Vagina (tissue), 2 donors: ENCODE results near the gene MMEL1. TPM values are rescaled to one million over a fixed set of nuclear protein-coding genes. Genes with fewer than 3 reads are reported as not detected.

ENCODE experiments used
- DNase-seq, 2 donors: peaks; one replicate each; pipeline ENCODE4 v3.0.0-alpha.2; 2017; ENCODE audit errors: extremely low spot score in 2 of 2
- H3K27ac ChIP-seq: fragments of 200-600 bp; sonication (generic); one replicate; pipeline ENCODE4 v1.5.1; 2019
- H3K27me3 ChIP-seq: fragments of 200-600 bp; sonication (generic); one replicate; pipeline ENCODE4 v1.5.1; 2019
- H3K36me3 ChIP-seq, 2 donors: fragments of 200-600 bp; sonication (generic); one replicate each; pipeline ENCODE4 v1.5.1; 2017 to 2019
- H3K4me1 ChIP-seq: fragments of 200-600 bp; sonication (generic); one replicate; pipeline ENCODE4 v1.5.1; 2019
- H3K4me3 ChIP-seq, 2 donors: fragments of 200-600 bp; sonication (generic); 1 replicate in 1 of 2; 2 replicates in 1 of 2; pipeline ENCODE4 v1.5.1; 2016 to 2019
- H3K9me3 ChIP-seq: fragments of 200-600 bp; sonication (generic); one replicate; pipeline ENCODE4 v1.5.1; 2019
- CTCF ChIP-seq, 3 experiments: fragments of 450-650 bp in 2 of 3; fragments of 200-600 bp in 1 of 3; sonication (generic) in 1 of 3; IDR thresholded peaks; one replicate each; pipeline ENCODE4 v1.5.1; 2017 to 2019; ENCODE audit warnings: antibody characterized with exemption in 3 of 3, mild to moderate bottlenecking in 2 of 3, moderate library complexity in 2 of 3
- POLR2A ChIP-seq, 2 donors: fragments of 450-650 bp; IDR thresholded peaks; one replicate each; pipeline ENCODE4 v1.6.1; 2017; ENCODE audit warnings: antibody characterized with exemption in 2 of 2, mild to moderate bottlenecking in 2 of 2, moderate library complexity in 2 of 2
- POLR2AphosphoS5 ChIP-seq, 2 donors: sonication (generic); formaldehyde crosslinking; IDR thresholded peaks; one replicate each; pipeline ENCODE4 v1.9.0; 2017; ENCODE audit warnings: antibody characterized with exemption in 2 of 2, mild to moderate bottlenecking in 2 of 2, low read depth in 1 of 2; ENCODE audit not compliant: insufficient read depth in 1 of 2
- intact Hi-C: fragments of 100-400 bp; cut with DNase I; formaldehyde crosslinking; loops from one replicate; pipeline ENCODE4 v1.15.1; 2023
- total RNA-seq: library from RNA; depleted of rRNA; stranded (reverse); fragments of >200 nt; gene quantifications from one replicate; pipeline ENCODE4 v1.2.3, GENCODE V29; 2016

Gene MMEL1
- total RNA-seq, 1 donor from 2014 or later, result 4.4 TPM

- H3K36me3 ChIP-seq, result no peaks in the 10 kb centered on the region
- no peaks in the 10 kb centered on the region for H3K27me3 ChIP-seq
- H3K9me3 ChIP-seq, result no peaks in the 10 kb centered on the region
- no peak overlapping the region for H3K4me3 ChIP-seq
- no peak overlapping the region for H3K27ac ChIP-seq
- TF ChIP-seq POLR2A (IDR thresholded peaks at IDR 0.05), result no peak
- no peak for TF ChIP-seq CTCF (IDR thresholded peaks at IDR 0.05)
- TF ChIP-seq POLR2AphosphoS5 (IDR thresholded peaks at IDR 0.05; ENCODE audit: insufficient read depth in 1 of 2, low read depth in 1 of 2), result no peak
- peaks cover 4% of the 10 kb centered on the region for H3K4me1 ChIP-seq
- DNase-seq, result no peak
- intact Hi-C loops, result no loop called here
These were observed 22.5 kb downstream of the MMEL1 start for GRCh38 chr1:2610036-2610959.

GRCh38 chr1:2609319-2610035, 23.3 kb downstream of the MMEL1 start:
- no peak overlapping the region for H3K4me3 ChIP-seq
- H3K9me3 ChIP-seq, result no peaks in the 10 kb centered on the region
- no peak for DNase-seq
- H3K27me3 ChIP-seq, result no peaks in the 10 kb centered on the region
- H3K36me3 ChIP-seq, result no peaks in the 10 kb centered on the region
- H3K4me1 ChIP-seq, result peaks cover 4% of the 10 kb centered on the region
- TF ChIP-seq POLR2AphosphoS5 (IDR thresholded peaks at IDR 0.05; ENCODE audit: insufficient read depth in 1 of 2, low read depth in 1 of 2) (no peak), POLR2A (IDR thresholded peaks at IDR 0.05) (no peak), CTCF (IDR thresholded peaks at IDR 0.05) (no peak)
- no peak overlapping the region for H3K27ac ChIP-seq
- intact Hi-C loops, result no loop called here

GRCh38 chr1:2607641-2608091, 25.1 kb downstream of the MMEL1 start:
- H3K4me1 ChIP-seq, result peaks cover 4% of the 10 kb centered on the region
- H3K36me3 ChIP-seq, result no peaks in the 10 kb centered on the region
- TF ChIP-seq POLR2AphosphoS5 (IDR thresholded peaks at IDR 0.05; ENCODE audit: insufficient read depth in 1 of 2, low read depth in 1 of 2), result no peak
- H3K4me3 ChIP-seq, result no peak overlapping the region
- H3K9me3 ChIP-seq, result no peaks in the 10 kb centered on the region
- intact Hi-C loops, result no loop called here
- no peak for DNase-seq
- no peaks in the 10 kb centered on the region for H3K27me3 ChIP-seq
- no peak overlapping the region for H3K27ac ChIP-seq

GRCh38 chr1:2606881-2607621, 25.8 kb downstream of the MMEL1 start:
- DNase-seq, result no peak
- Histone ChIP-seq H3K36me3 (no peaks in the 10 kb centered on the region), H3K27me3 (no peaks in the 10 kb centered on the region), H3K27ac (no peak overlapping the region), H3K4me3 (no peak overlapping the region), H3K4me1 (peaks cover 4% of the 10 kb centered on the region), H3K9me3 (no peaks in the 10 kb centered on the region)
- intact Hi-C loops, result no loop called here
- TF ChIP-seq CTCF (IDR thresholded peaks at IDR 0.05) (no peak), POLR2A (IDR thresholded peaks at IDR 0.05) (no peak), POLR2AphosphoS5 (IDR thresholded peaks at IDR 0.05; ENCODE audit: insufficient read depth in 1 of 2, low read depth in 1 of 2) (no peak)

GRCh38 chr1:2606396-2606880, 26.4 kb downstream of the MMEL1 start:
- no peak overlapping the region for H3K27ac ChIP-seq
- H3K4me1 ChIP-seq, result peaks cover 4% of the 10 kb centered on the region
- DNase-seq, result no peak
- H3K36me3 ChIP-seq, result no peaks in the 10 kb centered on the region
- TF ChIP-seq POLR2A (IDR thresholded peaks at IDR 0.05) (no peak), CTCF (IDR thresholded peaks at IDR 0.05) (no peak), POLR2AphosphoS5 (IDR thresholded peaks at IDR 0.05; ENCODE audit: insufficient read depth in 1 of 2, low read depth in 1 of 2) (no peak)
- no peak overlapping the region for H3K4me3 ChIP-seq
- no peaks in the 10 kb centered on the region for H3K27me3 ChIP-seq
- no peaks in the 10 kb centered on the region for H3K9me3 ChIP-seq
- intact Hi-C loops, result no loop called here
